Fibroblast of skin of scalp (primary cell): ENCODE measurements around the gene BOC.

ENCODE experiments used
- DNase-seq: peaks from one replicate; pipeline ENCODE4 v3.0.0-alpha.2; 2013

BOC gene

GRCh38 chr3:113287803-113288648 is 76.7 kb downstream of the BOC start:
- DNase-seq = peak; percentile 70

GRCh38 chr3:113288881-113289280 is 77.5 kb downstream of the BOC start:
- no peak for DNase-seq

- no peak for DNase-seq
These were observed 80.2 kb downstream of the BOC start for GRCh38 chr3:113291572-113291971.

DNA sequence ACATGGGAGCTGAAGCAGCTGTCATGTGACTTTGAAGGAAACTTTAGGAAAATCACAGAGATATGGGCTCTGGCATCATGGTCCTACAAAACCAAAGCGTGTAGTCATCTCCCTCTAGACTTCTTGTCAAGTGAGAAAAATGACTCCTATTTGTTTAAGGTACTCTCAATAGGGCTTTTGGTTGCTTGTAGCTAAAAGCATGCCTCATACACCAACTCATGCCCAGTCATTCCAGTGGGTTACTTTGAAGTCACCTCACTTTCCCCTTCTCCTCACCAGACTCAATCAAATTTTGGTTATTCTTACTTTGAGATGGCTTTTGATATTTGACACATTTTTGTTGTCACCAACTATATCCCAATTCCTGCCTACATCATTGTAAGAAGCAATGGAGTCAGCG is 81.6 kb downstream of the BOC start:
- DNase-seq = no peak

GRCh38 chr3:113293348-113293747 is 82.0 kb downstream of the BOC start:
- no peak for DNase-seq

- DNase-seq = no peak
These were observed 84.1 kb downstream of the BOC start for GRCh38 chr3:113295463-113295862.

DNA sequence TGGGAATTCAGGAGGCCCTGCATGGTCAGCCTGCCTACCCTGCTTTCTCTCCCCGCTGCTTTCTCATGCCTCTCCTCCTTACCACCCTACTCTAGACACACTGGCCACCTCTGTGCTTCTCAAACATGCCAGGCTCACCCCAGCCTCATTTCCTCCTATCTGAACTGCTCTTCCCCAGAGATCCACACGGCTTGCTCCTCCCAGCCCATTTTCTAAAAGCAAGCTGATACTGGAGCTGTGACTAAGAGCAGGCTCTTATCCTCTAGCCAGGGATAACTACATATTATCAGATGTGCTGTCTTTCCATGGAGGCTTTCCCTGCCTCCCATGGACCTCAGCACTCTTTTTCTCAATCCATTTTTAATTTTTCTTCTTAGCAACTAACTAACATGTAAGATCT is 85.9 kb downstream of the BOC start:
- no peak for DNase-seq

GRCh38 chr3:113297841-113298240 is 86.5 kb downstream of the BOC start:
- DNase-seq = no peak

DNA sequence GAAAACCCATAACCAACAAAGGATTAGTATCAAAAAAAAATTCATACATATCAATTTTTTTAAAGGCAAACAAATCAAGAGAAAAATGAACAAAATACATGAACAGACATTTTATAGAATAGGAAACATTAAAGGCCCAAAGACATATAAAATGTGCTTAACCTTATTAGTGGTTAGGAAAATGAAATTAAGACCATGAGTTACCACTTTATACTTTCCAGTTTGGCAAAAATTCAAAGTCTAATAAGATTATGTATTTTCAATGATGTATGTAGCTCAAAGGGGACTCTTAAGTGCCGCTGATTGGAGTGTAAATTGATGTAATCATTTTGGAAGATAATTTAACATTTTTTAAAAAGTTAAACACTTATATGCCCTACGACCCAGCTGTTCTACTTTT is 89.2 kb downstream of the BOC start:
- no peak for DNase-seq

- no peak for DNase-seq
These were observed 92.7 kb downstream of the BOC start for GRCh38 chr3:113304102-113304501.

GRCh38 chr3:113304856-113305540 is 93.6 kb downstream of the BOC start:
- peak; percentile 31 for DNase-seq

GRCh38 chr3:113310960-113311359 is 99.6 kb downstream of the BOC start:
- no peak for DNase-seq

DNA sequence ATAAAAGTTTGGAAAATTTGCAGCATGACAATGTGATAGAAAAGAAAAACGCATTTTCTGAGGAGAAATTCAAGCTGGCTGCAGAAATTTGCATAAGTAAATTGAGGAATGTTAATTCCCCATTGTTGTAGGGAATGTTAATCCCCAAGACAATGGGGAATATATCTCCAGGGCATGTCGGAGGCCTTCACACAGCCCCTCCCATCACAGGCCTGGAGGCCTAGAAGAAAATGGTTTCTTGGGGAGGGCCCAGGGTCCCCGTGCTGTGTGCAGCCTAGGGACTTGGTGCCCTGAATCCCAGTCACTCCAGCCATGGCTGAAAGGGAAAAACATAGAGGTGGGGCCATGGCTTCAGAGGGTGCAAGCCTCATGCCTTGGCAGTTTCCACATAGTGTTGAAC is 101.1 kb downstream of the BOC start:
- DNase-seq = no peak

DNA sequence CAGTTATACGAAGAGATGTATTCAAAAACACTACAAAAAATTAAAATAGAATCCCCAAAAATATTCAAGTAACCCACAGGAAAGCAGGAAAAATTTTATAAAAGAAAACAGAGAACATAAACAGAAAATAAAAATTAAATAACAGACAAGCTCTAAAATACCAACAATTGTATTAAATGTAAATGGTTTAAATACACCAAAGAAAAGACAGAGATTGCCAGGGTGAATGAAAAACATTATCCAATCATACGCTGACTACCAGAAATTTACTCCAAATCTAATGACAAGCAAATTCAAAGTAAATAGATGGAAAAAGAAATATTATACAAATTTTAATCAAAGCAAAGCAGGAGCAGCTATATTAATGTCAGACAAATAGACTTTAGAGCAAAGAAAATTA is 103.6 kb downstream of the BOC start:
- DNase-seq = no peak

DNA sequence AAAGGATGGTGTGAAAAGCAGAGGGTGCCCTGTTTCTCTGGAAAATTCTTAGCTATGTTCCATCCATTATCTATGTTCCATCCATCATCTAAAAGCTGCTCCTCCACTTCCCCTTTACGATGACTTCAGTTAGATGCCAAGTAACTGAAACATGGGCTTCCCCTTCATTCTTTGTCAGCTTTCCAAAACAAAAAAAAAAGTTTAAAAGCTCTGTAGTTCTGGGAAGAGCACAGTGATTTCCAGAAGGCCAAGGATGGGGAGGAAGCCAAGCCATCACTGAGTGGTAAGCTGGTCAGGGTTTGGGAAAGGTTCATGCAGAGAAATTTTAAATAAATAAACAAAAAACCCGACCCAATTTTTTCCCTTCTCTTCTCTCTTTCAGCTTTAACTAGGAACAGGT is 118.4 kb downstream of the BOC start:
- no peak for DNase-seq

DNA sequence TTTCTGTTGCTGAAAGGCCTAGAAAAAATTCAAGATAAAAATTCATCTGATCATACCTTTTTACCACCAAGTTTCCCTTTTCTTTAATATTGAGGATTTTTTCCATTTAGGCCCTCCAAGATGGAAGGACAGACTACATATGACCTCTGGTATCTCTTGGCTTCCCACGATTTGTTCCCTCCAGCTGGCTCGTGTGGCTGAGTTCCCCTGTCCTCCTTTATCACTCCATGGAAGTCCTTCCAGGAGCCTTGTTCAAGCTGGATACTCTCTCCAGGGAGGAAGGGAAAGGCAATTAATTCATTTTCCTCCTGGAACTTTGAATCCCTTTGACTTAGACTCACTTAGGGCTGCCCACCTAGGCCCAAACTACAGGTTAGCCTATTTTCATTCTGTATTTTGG is 119.4 kb downstream of the BOC start:
- no peak for DNase-seq

GRCh38 chr3:113331187-113331586 is 119.8 kb downstream of the BOC start:
- no peak for DNase-seq
